ENCODE measurements around the gene APLN.

APLN gene

DNA sequence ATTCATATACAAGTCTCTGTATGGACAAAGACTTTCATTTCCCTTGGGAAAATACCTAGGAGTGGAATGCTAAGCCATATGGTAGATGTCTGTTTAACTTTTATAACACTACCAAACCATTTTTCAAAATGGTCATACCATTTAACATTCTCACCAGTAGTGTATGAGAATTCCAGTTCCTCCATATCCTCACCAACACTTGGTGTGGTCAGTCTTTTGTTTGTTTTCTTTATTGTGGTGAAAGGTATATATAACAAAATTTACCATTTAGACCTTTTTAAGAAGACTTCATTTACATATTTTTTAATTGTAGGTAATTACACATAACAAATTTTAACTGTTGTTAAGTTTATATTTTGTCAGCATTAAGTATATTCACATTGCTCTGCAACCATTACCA lies 12.7 kb upstream of the APLN start:
- no peak for DNase-seq (ENCODE audit: low read depth)
- TF ChIP-seq, protein P1, sequence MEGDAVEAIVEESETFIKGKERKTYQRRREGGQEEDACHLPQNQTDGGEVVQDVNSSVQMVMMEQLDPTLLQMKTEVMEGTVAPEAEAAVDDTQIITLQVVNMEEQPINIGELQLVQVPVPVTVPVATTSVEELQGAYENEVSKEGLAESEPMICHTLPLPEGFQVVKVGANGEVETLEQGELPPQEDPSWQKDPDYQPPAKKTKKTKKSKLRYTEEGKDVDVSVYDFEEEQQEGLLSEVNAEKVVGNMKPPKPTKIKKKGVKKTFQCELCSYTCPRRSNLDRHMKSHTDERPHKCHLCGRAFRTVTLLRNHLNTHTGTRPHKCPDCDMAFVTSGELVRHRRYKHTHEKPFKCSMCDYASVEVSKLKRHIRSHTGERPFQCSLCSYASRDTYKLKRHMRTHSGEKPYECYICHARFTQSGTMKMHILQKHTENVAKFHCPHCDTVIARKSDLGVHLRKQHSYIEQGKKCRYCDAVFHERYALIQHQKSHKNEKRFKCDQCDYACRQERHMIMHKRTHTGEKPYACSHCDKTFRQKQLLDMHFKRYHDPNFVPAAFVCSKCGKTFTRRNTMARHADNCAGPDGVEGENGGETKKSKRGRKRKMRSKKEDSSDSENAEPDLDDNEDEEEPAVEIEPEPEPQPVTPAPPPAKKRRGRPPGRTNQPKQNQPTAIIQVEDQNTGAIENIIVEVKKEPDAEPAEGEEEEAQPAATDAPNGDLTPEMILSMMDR (IDR thresholded peaks at IDR 0.05; ENCODE audit: control insufficient read depth, insufficient read depth, low read depth, low read length, missing control alignments) = no peak
- H3K4me3 ChIP-seq (ENCODE audit: control insufficient read depth, low read depth, low read length) = no peak overlapping the region

DNA sequence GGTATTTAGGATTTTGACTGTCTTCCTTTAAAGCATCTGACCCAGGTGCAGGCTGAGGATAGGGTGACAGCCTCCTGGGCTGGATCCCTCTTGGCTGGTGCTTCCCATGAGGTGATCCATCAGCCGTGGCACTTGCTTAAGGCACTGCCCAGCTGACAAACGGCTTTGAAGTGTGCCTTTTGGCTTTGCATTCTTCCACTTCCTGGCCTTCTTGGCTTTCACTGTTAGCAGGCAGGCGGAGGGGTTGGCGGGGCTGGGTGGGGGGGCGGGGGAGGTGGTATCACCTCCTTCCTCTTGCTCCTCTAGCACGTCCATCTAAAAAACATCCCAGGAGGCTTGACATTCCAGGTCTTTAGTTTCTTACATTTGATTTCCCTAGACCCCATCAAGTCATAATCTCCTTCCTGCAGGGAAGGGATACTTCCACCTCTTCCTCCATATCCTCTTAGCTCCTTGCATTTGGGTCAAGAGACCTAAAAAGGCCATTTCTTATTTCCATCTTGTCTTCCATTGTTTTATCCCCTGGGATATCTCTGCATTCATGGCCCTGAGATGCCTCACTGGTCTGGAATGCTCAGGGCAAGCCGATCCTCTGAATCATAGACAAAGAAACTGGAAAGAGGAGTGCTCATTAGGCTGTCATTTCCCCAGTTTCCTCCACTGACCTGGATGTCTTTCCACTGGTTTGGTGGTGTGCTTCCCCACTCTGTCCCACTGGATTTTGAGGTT lies 11.3 kb upstream of the APLN start:
- TF ChIP-seq, protein P1 (IDR thresholded peaks at IDR 0.05; ENCODE audit: control insufficient read depth, insufficient read depth, low read depth, low read length, missing control alignments) = no peak
- DNase-seq (ENCODE audit: low read depth) = peak; percentile 23
- H3K4me3 ChIP-seq (ENCODE audit: control insufficient read depth, low read depth, low read length) = no peak overlapping the region

DNA sequence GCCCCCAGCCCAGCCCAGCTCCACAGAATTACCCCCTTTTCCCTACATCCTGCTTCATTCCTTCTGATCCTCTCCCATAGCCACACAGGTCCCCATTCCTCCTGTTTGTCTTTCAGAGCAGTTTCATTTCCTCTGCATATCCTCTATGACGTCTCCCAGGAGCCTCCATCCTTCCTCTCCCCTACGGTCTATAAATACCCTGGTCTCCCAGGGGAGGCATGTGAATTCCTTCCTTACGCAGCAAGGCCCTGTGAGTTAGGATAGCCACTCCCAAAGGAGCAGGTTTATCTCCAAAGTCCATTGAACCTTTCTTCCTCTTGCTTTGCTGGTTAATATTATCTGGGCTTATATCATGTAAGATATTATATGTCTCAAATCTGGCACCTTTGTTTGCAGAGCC lies 8.4 kb upstream of the APLN start:
- DNase-seq (ENCODE audit: low read depth) = no peak

DNA sequence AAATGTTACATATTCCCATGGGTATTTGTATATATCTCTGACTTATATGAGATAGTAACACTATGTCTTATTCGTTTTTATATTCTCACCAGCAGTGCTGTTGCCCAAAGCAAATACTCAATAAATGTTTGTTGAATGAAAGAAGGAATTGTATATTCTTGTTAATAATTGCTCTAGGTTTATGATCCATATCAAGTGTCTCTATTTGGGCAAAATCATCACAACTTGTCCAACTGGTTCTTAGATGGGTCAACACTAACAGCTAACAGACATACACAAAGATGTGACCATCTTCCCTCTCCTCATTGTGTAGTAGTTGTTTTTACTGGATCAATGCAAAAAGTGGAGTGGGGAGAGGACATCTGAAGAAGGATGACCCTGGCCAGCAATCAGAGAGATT lies 6.6 kb upstream of the APLN start:
- TF ChIP-seq, protein P1 (IDR thresholded peaks at IDR 0.05; ENCODE audit: control insufficient read depth, insufficient read depth, low read depth, low read length, missing control alignments) = no peak
- DNase-seq (ENCODE audit: low read depth) = no peak
- H3K4me3 ChIP-seq (ENCODE audit: control insufficient read depth, low read depth, low read length) = no peak overlapping the region

More for the DNA sequence above, 8.4 kb upstream of the APLN start:
- TF ChIP-seq, protein P1 (IDR thresholded peaks at IDR 0.05; ENCODE audit: control insufficient read depth, insufficient read depth, low read depth, low read length, missing control alignments) = no peak
- no peak overlapping the region for H3K4me3 ChIP-seq (ENCODE audit: control insufficient read depth, low read depth, low read length)

DNA sequence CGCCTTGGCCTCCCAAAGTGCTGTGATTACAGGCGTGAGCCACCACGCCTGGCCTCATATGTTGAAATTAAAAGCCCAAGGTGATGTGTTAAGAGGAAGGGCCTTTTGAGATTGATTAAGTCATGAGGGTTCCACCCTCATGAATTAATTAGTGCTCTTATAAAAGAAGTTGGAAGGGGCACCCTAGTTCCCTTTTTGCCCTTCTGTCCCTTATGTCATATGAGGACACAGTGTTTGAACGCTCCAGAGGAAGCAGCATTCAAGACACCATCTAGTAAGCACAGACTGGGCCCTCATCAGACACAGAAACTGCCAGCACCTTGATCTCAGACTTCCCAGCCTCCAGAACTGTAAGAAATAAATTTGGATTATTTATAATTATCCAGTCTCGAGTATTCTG lies 5.1 kb upstream of the APLN start:
- no peak for DNase-seq (ENCODE audit: low read depth)
- TF ChIP-seq, protein P1 (IDR thresholded peaks at IDR 0.05; ENCODE audit: control insufficient read depth, insufficient read depth, low read depth, low read length, missing control alignments) = no peak
- H3K4me3 ChIP-seq (ENCODE audit: control insufficient read depth, low read depth, low read length) = no peak overlapping the region

DNA sequence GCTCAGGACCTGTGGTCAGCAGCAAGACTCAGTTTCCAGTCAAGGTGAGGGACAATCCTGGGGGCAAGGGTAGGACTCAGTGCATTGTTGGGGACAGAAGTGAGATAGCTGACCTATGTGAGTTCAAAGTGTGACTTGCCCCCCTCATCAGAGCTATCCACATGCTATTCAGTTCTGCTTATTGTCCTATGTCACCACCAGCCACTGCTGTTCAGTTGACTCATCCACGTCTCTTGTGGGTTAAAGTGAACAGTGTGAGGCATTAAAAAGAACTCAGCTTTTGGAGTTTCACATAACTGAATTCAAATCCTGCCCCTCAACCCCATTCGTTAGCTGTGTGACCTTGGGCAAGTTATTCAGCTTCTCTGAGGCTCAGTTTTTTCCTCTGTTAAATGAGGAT lies 4.4 kb upstream of the APLN start:
- no peak for DNase-seq (ENCODE audit: low read depth)
- H3K4me3 ChIP-seq (ENCODE audit: control insufficient read depth, low read depth, low read length) = no peak overlapping the region
- TF ChIP-seq, protein P1 (IDR thresholded peaks at IDR 0.05; ENCODE audit: control insufficient read depth, insufficient read depth, low read depth, low read length, missing control alignments) = no peak

Data from AG09309 (cell line).